Activated CD4-positive, alpha-beta T cell treated with anti-CD3 and anti-CD28 coated beads, Interleukin-10, Interleukin-2, amounts not matched to agents 100 ng/mL and 50 ng/mL, durations not matched to agents 16 hours and 8 hours (primary cell): ENCODE measurements around the gene GLB1L3.

Experiments
- DNase-seq: peaks from one replicate; pipeline ENCODE4 v3.0.0-alpha.2; 2020

GLB1L3 gene

GRCh38 chr11:134365011-134365925 is 89.1 kb downstream of the GLB1L3 start:
- no peak for DNase-seq

- DNase-seq = no peak
Measured at GRCh38 chr11:134366254-134366653, 90.1 kb downstream of the GLB1L3 start.

GRCh38 chr11:134367781-134368180 is 91.6 kb downstream of the GLB1L3 start:
- DNase-seq = no peak
